GM19035 (cell line): ENCODE results near the gene RFX8.
"Not testable (repeated sequence)": the region's sequence is repeated elsewhere in the genome, so short reads cannot be mapped to it uniquely, and the experiment has no call there.

ENCODE experiments used
- ATAC-seq: cut with Tn5 transposase; IDR thresholded peaks from one replicate; pipeline ENCODE4 v1.9.1; 2021; ENCODE audit not compliant: unreplicated experiment

Gene RFX8

DNA sequence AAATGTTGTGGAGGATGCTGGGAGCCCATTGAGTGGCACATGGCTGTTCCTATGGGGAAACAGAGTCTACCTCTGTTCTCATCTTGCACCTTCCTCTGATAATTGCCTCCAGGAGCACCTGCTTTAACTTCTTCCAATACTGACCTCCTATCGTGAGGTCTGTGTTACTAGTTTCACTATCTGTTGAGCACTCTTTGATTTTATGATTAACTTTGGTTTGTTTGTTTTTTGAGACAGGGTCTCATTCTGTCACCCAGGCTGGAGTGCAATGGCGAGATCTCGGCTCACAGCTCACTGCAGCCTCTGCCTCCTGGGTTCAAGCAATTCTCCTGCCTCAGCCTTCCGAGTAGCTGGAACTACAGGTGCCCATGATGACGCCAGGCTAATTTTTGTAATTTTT lies 12.1 kb upstream of the RFX8 start:
- no peak for ATAC-seq

DNA sequence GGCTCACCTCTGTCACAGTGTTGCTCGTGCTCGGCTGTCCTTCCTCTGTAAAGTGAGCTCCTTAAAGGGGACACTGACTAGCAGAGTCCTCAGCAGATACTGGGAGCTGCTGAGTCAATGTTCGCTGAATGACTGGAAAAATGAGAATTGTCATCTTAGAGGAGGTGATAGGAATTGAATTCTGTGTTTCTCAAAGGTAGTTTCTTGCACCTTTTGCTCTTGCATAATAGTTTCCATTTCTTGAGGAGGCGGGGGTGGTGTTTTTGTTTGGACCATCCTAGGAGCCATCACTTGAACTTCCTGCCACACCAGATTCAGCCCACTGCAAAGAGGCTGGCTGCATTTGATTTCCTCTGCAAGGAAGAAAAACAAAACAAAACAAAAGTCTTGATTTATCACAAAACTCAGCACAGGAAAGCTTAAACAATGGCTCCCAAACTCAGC lies 11.4 kb upstream of the RFX8 start:
- no peak for ATAC-seq

GRCh38 chr2:101485856-101486255 lies 10.9 kb upstream of the RFX8 start:
- ATAC-seq, result no peak

DNA sequence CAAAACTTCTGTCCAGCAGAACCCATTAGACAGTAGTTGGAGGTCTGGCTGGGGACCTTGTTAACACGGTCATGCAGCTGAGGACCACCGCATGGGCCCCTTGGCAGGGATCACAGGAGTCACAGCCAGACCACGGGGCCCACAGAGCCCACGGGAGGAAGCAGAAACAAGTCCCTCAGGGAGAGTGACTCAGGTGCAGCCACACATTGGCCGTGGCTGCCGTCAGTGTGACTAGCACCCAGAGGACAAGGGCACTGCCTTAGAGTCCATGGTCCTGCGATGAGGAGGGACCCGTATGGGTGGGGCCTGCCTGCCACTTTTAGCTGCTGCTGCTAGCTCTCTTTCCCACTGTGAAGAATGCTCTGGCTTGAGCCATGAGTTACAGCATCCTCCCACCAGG lies 5.9 kb upstream of the RFX8 start:
- no peak for ATAC-seq

DNA sequence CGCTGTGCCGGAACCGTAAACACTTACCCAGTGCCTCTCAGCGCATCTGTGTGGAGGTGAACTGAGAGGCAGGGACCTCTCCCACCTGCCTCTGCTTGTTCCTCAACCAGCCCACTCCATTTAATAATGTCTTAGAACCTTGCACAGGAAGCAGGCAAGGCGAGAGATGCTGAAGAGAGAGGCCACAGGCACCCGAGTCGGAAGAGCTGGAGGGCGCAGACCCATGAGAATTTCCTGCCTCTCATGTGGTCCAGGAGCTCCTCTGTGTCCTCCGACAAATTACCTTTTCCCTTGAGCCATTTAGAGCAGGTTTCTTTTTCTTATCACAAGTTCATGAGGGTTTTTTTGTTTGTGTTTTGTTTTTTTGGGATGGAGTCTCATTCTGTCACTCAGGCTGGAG lies 4.9 kb upstream of the RFX8 start:
- ATAC-seq, result no peak

GRCh38 chr2:101479328-101479727 lies 4.4 kb upstream of the RFX8 start:
- ATAC-seq, result no peak

DNA sequence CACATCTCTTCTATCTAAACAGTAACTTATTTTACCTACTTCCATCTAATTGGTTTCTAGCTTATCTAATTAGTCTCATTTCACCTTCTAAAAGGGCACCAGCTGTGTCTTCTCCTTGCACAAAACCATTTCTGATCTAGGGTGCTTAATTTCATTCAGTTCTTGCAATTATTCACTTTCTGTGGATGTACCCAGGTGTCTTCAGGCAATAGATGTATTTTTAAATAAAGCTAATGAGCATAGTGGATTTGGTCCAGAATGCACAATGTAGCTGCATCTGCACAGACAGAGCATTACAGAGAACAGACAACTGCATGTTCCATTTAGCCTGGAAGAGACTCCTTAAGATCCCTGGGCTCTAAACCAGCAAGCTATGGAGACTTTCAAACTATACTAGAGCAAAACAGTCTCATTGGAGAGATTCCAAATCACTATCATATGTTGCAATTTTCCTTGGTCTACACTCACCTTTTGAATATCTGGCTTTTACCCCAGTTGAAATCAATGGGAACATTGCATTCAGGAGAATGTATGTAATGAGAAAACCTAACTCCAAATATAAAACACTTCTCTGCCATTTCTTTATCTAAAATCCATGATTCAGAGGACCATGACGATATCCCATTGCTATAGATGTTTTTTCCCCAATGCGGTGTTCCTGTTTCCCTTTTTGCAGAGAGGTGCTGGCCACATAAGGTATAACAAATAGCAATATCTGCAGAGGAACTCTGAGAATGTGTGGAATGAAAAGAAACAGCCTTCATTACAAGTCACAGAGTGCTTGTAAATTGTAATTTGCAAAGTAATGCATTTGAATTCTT lies 3.5 kb upstream of the RFX8 start:
- no peak for ATAC-seq

DNA sequence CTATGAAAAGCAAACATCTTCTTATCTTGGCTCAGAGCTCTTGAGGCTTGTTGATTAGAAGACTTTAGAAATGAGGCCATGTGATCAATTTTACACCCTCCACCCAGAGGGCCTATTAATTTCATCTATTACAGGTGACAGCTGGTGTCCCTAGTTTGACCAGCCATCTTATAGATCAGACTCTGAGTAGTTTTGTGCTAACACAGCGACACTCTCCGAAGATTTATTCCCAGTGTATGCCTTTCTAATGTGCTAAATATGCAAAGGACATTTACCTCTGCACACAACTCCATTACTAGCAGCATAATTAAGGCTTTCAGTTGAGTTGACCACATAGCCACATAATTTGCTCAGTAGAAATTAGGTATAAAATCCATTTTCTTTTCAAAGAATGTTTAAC lies 2.6 kb upstream of the RFX8 start:
- ATAC-seq, result no peak

GRCh38 chr2:101476605-101477208 lies 1.8 kb upstream of the RFX8 start:
- ATAC-seq, result no peak

- no peak for ATAC-seq
Observed at GRCh38 chr2:101473911-101474701, 806 bp downstream of the RFX8 start.

DNA sequence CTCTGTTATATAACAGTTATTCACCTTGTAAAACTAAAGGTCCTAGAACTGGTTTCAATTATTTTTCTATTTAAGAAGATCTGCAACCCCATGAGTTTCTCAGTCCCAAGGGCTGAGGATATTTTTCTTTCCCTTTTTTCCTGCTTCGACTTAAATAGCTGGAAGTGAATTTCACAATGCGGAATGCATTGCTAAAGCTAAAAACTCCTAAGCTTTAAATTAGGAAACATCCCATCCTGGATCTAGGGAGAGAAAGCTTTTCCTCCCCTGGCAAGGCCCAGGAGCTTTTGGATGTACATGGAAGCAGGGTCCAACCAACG lies 1.4 kb downstream of the RFX8 start:
- no peak for ATAC-seq

- no peak for ATAC-seq
Observed at GRCh38 chr2:101469863-101470262, 5.0 kb downstream of the RFX8 start.

GRCh38 chr2:101467306-101467705 lies 7.6 kb downstream of the RFX8 start:
- ATAC-seq, result no peak

- ATAC-seq, result no peak
Observed at GRCh38 chr2:101466426-101466825, 8.5 kb downstream of the RFX8 start.

GRCh38 chr2:101464841-101465240 lies 10.1 kb downstream of the RFX8 start:
- ATAC-seq, result no peak

DNA sequence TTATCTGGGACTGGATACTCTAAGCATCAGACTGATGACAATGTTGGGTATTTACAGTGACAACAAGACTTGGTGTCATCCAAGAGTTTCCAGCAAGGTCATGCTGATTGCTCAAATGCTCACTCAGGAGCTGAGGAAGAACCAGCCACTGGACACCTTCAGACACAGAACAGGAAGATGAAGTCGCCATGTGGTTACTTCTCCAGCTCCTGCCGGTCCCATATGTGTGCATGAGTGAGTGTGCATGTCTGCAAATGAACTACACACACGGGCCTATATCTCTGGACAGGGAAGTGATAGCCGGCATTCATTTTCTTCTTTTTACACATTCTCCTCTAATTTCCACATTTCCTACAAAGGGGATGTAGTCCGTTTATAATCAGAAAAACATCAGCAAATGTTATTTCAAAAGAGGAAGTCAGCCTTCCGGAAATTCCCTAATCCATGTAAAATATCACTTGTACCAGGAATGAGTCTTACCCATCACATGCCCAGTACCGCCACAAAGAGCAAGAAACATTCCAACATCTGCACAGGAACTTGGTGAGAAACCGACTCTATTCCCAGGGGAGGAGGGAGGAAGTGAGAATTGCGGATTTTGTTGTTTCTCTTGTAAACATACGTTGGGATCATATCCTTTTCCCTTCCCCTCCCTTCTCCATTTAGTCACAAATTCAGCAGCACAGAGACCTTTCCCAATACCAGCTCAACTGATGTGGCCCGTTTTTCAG lies 10.8 kb downstream of the RFX8 start:
- no peak for ATAC-seq

DNA sequence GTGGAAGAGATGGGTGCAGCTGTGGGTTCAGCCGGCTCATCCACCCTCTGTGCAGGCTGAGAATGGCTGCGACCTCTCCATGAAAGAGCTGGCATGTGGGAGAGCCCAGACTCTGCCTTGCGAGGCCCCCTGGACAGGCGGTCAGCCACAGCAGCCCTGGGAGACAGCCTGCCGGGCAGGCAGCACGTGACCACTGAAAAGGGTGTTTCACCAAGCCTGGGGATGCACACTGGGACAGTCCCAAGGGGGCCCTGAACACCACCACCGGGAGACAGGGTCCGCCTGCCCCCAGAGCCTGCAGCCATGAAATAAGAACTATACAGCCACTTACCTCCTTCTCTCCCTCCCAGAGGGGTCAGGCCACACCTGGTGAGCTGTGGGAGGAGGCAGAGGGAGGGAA lies 11.5 kb downstream of the RFX8 start:
- ATAC-seq, result no peak

DNA sequence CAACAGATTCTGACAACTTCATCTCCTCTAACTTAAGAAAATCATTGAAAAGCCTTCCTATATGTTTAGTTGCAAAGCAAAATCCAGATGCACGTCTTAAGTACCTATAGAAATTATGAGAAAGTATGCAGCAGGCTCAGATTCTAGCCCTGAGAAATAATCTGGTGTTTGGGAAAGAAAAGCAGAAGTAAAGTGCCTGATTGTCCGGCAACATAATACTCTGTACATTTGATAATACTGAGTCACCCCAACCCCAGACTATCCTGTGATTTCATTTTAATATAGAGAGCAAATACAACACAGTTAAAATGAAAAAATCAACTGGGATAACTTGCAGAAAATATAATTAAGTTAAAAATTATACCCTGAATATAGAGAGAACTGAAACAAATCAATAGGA lies 13.5 kb downstream of the RFX8 start:
- no peak for ATAC-seq

- ATAC-seq, result not testable (repeated sequence)
Observed at GRCh38 chr2:101454408-101454807, 20.5 kb downstream of the RFX8 start.

GRCh38 chr2:101450965-101451364 lies 23.9 kb downstream of the RFX8 start:
- no peak for ATAC-seq

- no peak for ATAC-seq
Observed at GRCh38 chr2:101446869-101447268, 28.0 kb downstream of the RFX8 start.
